Measurements from ENCODE around the gene MTMR1. TPM values are rescaled to one million over a fixed set of nuclear protein-coding genes. Genes with fewer than 3 reads are reported as not detected.

The MTMR1 gene
- total RNA-seq, 1 experiment from 2014 or later = 15.6 TPM

DNA sequence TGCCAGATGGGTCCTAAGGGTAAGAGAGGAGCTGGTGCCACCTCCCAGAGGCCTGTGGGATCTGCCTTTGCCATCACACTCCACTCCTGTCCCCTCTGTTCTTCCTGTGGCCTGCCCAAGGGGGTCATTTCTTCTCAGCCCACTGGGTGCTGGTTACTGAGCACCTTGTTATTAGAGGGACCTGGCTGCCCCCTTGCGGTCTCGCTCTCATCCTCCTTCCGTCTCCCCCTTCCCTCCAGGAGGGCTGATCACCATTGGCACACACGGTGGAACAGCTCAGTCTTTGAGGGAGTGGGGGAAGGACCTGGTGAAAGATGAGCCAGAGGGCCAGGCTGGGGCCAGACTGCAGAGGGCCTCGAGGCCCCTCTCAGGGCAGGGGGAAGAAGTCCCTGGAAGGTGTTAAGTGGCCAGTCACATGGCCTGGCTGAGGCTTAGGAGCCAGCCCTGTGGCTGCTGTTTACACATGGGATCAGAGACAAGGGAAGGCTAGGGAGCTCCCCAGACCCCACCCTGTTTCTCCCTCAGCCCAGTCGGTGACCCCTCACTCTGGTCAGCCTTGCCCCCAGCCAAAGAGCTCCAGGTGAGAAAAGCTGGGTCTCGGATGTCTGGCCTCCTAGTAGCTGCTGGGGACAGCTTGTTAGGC lies 68.1 kb downstream of the MTMR1 start:
- peak; percentile 49 for ATAC-seq
- ChIA-PET CTCF (interaction anchor here (0.5 to 3.0 kb wide), 3 partner anchors 11 to 320 kb away, joined by 3 to 22 read pairs (median 3); no protein-coding TSS in a partner anchor), POLR2A (no interaction called here)
- peaks cover 14% of the 10 kb centered on the region for H3K4me1 Mint-ChIP-seq
- 0 out of 2 replicates have a peak, but pooled peaks cover 3% of the 10 kb centered on the region for H3K36me3 Mint-ChIP-seq
- no peaks in the 10 kb centered on the region for H3K9me3 Mint-ChIP-seq
- no peak for DNase-seq (ENCODE audit: low spot score)
- no peaks in the 10 kb centered on the region for H3K27me3 Mint-ChIP-seq (ENCODE audit: low read depth)
- no peak overlapping the region for H3K27ac Mint-ChIP-seq
- no peak overlapping the region for H3K4me3 Mint-ChIP-seq
- TF ChIP-seq SMAD3 (CRISPR knock-in tag; IDR thresholded peaks at IDR 0.05; ENCODE audit: borderline replicate concordance) = no peak
- TF ChIP-seq, protein P1, sequence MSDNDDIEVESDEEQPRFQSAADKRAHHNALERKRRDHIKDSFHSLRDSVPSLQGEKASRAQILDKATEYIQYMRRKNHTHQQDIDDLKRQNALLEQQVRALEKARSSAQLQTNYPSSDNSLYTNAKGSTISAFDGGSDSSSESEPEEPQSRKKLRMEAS (CRISPR knock-in tag; IDR thresholded peaks at IDR 0.05) = peak; percentile 48; the same call in 1 of the 2 replicates

GRCh38 chrX:150761819-150762216 lies 68.6 kb downstream of the MTMR1 start:
- H3K4me3 Mint-ChIP-seq = no peak overlapping the region
- ChIA-PET POLR2A (no interaction called here), CTCF (interaction anchor here (0.6 to 3.0 kb wide), 2 partner anchors 10 to 320 kb away, joined by 3 to 22 read pairs; no protein-coding TSS in a partner anchor)
- no peak overlapping the region for H3K27ac Mint-ChIP-seq
- 0 out of 2 replicates have a peak, but pooled peaks cover 3% of the 10 kb centered on the region for H3K36me3 Mint-ChIP-seq
- no peak for ATAC-seq
- H3K27me3 Mint-ChIP-seq (ENCODE audit: low read depth) = no peaks in the 10 kb centered on the region
- no peaks in the 10 kb centered on the region for H3K9me3 Mint-ChIP-seq
- DNase-seq (ENCODE audit: low spot score) = no peak
- H3K4me1 Mint-ChIP-seq = peaks cover 17% of the 10 kb centered on the region
- TF ChIP-seq, protein P2, sequence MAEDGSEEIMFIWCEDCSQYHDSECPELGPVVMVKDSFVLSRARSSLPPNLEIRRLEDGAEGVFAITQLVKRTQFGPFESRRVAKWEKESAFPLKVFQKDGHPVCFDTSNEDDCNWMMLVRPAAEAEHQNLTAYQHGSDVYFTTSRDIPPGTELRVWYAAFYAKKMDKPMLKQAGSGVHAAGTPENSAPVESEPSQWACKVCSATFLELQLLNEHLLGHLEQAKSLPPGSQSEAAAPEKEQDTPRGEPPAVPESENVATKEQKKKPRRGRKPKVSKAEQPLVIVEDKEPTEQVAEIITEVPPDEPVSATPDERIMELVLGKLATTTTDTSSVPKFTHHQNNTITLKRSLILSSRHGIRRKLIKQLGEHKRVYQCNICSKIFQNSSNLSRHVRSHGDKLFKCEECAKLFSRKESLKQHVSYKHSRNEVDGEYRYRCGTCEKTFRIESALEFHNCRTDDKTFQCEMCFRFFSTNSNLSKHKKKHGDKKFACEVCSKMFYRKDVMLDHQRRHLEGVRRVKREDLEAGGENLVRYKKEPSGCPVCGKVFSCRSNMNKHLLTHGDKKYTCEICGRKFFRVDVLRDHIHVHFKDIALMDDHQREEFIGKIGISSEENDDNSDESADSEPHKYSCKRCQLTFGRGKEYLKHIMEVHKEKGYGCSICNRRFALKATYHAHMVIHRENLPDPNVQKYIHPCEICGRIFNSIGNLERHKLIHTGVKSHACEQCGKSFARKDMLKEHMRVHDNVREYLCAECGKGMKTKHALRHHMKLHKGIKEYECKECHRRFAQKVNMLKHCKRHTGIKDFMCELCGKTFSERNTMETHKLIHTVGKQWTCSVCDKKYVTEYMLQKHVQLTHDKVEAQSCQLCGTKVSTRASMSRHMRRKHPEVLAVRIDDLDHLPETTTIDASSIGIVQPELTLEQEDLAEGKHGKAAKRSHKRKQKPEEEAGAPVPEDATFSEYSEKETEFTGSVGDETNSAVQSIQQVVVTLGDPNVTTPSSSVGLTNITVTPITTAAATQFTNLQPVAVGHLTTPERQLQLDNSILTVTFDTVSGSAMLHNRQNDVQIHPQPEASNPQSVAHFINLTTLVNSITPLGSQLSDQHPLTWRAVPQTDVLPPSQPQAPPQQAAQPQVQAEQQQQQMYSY (CRISPR knock-in tag; IDR thresholded peaks at IDR 0.05) = no peak
- TF ChIP-seq ZNF671 (CRISPR knock-in tag; IDR thresholded peaks at IDR 0.05) = no peak

DNA sequence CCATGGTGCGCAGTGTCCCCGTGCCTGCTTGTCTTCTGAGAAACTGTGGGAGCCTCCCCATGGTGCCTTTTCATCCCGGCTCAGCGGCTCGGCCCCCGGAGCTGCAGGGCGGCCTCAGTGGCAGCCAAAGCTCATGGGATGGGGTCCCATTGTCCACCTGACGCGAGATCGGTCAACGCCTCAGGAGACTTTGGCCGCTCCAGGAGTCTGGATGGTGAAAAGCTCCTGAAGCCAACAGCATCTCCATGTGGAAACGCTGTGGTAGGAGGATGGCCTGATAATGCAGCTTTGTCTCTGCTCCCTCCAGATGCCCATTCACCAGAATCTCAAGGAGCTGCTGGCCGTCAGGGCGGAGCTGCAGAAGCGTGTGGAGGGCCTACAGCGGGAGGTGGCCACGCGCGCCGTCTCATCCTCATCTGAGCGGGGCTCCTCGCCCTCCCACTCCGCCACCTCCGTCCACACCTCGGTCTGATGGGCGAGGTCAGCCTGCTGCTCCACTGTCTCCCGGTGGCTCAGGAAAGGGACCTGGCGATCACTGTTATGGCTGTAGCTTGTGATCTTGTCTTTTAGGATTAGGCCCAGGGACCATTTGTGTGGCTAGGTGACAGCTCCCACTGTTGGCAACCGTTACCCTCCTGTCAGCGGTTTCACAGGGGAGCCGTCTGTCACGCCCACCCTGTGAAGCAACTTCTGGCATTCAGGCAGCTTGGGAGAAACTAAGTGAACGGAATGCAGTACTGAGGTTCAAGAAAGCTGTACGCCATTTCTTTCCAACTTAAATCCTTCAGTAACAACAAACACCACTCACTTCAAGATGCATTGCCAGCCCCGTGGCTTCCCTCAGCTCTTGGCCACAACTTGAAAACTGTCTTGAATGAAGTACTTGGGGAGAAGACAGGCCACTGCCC lies 69.3 kb downstream of the MTMR1 start:
- Mint-ChIP-seq H3K4me3 (no peak overlapping the region), H3K36me3 (0 out of 2 replicates have a peak, but pooled peaks cover 3% of the 10 kb centered on the region), H3K27ac (no peak overlapping the region), H3K9me3 (no peaks in the 10 kb centered on the region), H3K4me1 (peaks cover 17% of the 10 kb centered on the region), H3K27me3 (ENCODE audit: low read depth) (no peaks in the 10 kb centered on the region)
- ChIA-PET CTCF (interaction anchor here (2.1 to 3.0 kb wide), 2 partner anchors 10 to 320 kb away, joined by 6 to 22 read pairs; no protein-coding TSS in a partner anchor), POLR2A (no interaction called here)
- no peak for ATAC-seq
- no peak for DNase-seq (ENCODE audit: low spot score)
- TF ChIP-seq ZNF423 (CRISPR knock-in tag; IDR thresholded peaks at IDR 0.05) (no peak), TEAD4 (CRISPR knock-in tag; IDR thresholded peaks at IDR 0.05) (no peak), ATF2 (CRISPR knock-in tag; IDR thresholded peaks at IDR 0.05; ENCODE audit: borderline replicate concordance, low read depth) (no peak)

- H3K27ac Mint-ChIP-seq = no peak overlapping the region
- ATAC-seq (no peak), DNase-seq (ENCODE audit: low spot score) (no peak)
- H3K36me3 Mint-ChIP-seq = 0 out of 2 replicates have a peak, but pooled peaks cover 3% of the 10 kb centered on the region
- H3K27me3 Mint-ChIP-seq (ENCODE audit: low read depth) = no peaks in the 10 kb centered on the region
- no peak for TF ChIP-seq ZNF138 (CRISPR knock-in tag; conservative IDR thresholded peaks at IDR 0.05)
- no peak for TF ChIP-seq PRRX2 (CRISPR knock-in tag; IDR thresholded peaks at IDR 0.05)
- TF ChIP-seq ATF6 (CRISPR knock-in tag; IDR thresholded peaks at IDR 0.05) = no peak
- peaks cover 17% of the 10 kb centered on the region for H3K4me1 Mint-ChIP-seq
- ChIA-PET CTCF (interaction anchor here (2.1 to 3.0 kb wide), 2 partner anchors 9 to 319 kb away, joined by 6 to 22 read pairs; no protein-coding TSS in a partner anchor), POLR2A (no interaction called here)
- no peaks in the 10 kb centered on the region for H3K9me3 Mint-ChIP-seq
- H3K4me3 Mint-ChIP-seq = no peak overlapping the region
Measured at GRCh38 chrX:150763303-150763797, 70.2 kb downstream of the MTMR1 start.

All from WTC11 (cell line).